HG02981 (cell line): ENCODE measurements around the gene CORO7.

Source experiments
- ATAC-seq: cut with Tn5 transposase; IDR thresholded peaks from one replicate; pipeline ENCODE4 v1.9.1; 2021; ENCODE audit warnings: mild to moderate bottlenecking, moderate library complexity; ENCODE audit not compliant: unreplicated experiment

Gene CORO7

GRCh38 chr16:4426722-4427372 lies 10.5 kb upstream of the CORO7 start:
- ATAC-seq = no peak

GRCh38 chr16:4426021-4426684 lies 9.8 kb upstream of the CORO7 start:
- peak; percentile 26 for ATAC-seq

- ATAC-seq = peak; percentile 84
Measured at GRCh38 chr16:4425378-4426020, 9.1 kb upstream of the CORO7 start, which contains the start of gene DNAJA3. Gene DNAJA3, plus strand, starts transcription at chr16:4425868. Its CDS starts 14 bp downstream, at chr16:4425882.

- ATAC-seq = no peak
Measured at GRCh38 chr16:4420505-4421105, 4.2 kb upstream of the CORO7 start.

- ATAC-seq = no peak
Measured at GRCh38 chr16:4419402-4419959, 3.1 kb upstream of the CORO7 start.

GRCh38 chr16:4415538-4416199 lies 727 bp downstream of the CORO7 start:
- no peak for ATAC-seq

GRCh38 chr16:4414187-4414917 lies 2.0 kb downstream of the CORO7 start:
- ATAC-seq = peak; percentile 58

- no peak for ATAC-seq
Measured at GRCh38 chr16:4412854-4413253, 3.5 kb downstream of the CORO7 start.

- no peak for ATAC-seq
Measured at GRCh38 chr16:4412159-4412558, 4.2 kb downstream of the CORO7 start.

- ATAC-seq = no peak
Measured at GRCh38 chr16:4411684-4412083, 4.7 kb downstream of the CORO7 start.

GRCh38 chr16:4410335-4411075 lies 5.9 kb downstream of the CORO7 start:
- no peak for ATAC-seq

- ATAC-seq = no peak
Measured at GRCh38 chr16:4409081-4409932, 7.1 kb downstream of the CORO7 start.

GRCh38 chr16:4408323-4408690 lies 8.1 kb downstream of the CORO7 start:
- ATAC-seq = no peak

- no peak for ATAC-seq
Measured at GRCh38 chr16:4407543-4408322, 8.7 kb downstream of the CORO7 start.

- no peak for ATAC-seq
Measured at GRCh38 chr16:4404967-4405696, 11.3 kb downstream of the CORO7 start.

- no peak for ATAC-seq
Measured at GRCh38 chr16:4404247-4404966, 12.0 kb downstream of the CORO7 start.
